H54 (cell line): ENCODE measurements around the gene UNC5A.

Source experiments
- DNase-seq: peaks from one replicate; pipeline ENCODE4 v3.0.0; 2011; ENCODE audit warnings: low spot score, mixed read lengths; ENCODE audit not compliant: insufficient read length
- FAIRE-seq: peaks from 3 replicates; lab custom pipeline; 2011; peaks lifted over from hg19 to GRCh38; lab: Jason Lieb, UNC
- POLR2A ChIP-seq: IDR thresholded peaks from 2 replicates; pipeline ENCODE4 v1.6.1; 2011; ENCODE audit warnings: low read depth, mild to moderate bottlenecking, low read length

UNC5A gene

DNA sequence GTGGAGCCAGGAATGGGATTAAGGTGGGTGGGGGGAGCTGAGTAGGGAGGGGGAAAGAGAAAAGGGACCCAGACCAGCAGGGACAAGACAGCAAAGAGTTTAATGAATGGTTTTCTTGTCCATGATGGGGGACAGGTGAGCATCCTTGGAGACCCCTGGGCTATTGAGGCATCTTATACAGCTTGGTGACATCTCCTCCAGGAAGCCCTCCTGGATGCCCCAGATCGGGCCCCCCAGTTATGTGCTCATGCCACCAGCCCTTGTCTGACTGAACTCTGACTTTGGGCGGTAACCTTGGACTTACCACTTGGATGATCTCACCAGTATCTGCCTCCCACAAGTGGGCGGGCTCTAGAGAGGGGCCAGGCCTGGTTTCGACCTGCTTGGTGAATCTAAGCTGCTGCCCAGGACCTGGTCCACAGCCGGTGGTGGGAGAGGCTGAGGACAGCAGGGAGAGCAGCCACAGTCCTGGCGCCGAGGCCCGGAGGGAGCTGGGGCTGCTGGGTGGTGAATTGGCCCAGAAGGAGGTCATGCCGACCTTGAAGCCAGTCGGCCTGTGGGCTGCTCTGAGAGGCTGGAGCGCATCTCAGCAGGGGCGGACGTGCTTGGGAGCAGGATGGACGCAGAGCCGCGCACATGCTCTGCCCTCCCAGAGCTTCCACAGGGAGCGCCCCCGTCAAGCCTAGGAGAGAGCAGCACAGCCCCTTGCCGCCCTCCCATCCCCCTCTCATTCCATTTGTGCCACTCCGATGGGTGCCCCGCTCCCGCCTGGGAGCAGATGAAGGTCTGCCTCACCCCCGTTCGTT is 36.2 kb downstream of the UNC5A start:
- DNase-seq, result peak; percentile 79
- FAIRE-seq, result no peak
- TF ChIP-seq POLR2A, result no peak

DNA sequence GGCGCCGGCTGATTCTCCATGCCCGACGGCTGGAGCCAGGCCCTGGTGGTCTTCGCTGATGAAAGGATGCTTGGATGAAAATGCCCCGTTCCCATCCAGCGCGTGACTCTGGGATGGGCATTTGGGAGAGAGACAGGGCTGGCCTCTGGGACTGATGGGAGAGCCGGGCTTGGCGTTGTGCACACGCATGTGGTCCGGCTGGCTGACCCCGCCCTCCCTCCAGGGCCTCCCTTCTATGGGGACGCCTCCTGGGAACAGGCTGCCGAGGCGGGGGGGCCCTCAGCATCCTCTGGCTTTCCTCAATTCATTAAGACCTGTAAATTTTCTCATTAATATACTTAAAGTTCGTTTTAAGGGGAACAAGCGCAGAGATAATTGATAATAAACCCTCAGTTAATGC is 36.8 kb downstream of the UNC5A start:
- no peak for TF ChIP-seq POLR2A
- FAIRE-seq (no peak), DNase-seq (no peak)

DNA sequence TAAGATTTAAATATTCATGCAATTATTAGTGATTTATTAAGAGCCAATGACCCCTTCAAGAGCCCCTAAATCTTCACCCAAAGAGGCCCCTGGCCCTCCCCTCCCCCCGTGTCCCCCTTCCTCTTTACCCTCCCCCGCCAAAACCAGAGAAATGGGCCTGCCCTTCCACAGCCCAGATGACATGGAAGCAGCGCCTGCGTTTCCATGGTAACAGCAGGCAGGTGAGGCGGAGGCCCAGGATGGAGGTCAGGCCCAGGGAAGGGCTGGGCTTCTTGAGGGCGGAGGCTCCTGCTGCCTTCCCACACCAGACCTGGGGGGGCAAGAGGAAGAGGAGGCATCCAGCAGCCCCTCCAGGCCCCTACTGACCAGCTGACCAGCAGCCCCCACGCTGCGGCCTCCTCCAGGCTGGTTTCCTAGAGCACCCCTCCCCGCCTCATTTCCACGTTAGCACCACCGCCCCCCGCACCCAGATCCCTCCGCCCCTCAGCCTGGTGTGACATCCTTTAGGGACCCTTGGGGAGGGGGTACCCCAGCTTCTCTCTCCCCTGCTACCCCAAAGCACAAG is 37.4 kb downstream of the UNC5A start:
- no peak for DNase-seq
- no peak for TF ChIP-seq POLR2A
- FAIRE-seq, result no peak

DNA sequence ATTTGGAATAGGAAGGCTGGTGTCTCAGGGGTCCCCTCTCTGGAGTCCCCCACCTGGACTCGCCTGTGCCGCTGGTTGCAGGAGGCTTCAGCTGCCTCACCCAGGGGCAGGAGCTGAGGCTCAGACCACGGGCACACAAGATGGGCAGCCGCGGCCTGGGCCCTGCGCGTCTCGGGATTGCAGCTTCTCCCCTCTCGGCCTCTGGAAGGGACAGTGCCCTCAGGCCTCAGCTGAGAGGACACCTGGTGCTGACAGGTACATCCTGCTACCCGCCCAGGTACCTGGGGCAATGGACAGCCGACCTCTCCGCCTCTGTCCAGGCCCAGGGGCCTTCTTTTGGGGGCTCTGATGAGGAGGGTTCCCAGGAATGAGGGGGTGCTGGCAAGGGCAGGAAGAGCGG is 38.3 kb downstream of the UNC5A start:
- DNase-seq, result no peak
- no peak for FAIRE-seq
- TF ChIP-seq POLR2A, result no peak

DNA sequence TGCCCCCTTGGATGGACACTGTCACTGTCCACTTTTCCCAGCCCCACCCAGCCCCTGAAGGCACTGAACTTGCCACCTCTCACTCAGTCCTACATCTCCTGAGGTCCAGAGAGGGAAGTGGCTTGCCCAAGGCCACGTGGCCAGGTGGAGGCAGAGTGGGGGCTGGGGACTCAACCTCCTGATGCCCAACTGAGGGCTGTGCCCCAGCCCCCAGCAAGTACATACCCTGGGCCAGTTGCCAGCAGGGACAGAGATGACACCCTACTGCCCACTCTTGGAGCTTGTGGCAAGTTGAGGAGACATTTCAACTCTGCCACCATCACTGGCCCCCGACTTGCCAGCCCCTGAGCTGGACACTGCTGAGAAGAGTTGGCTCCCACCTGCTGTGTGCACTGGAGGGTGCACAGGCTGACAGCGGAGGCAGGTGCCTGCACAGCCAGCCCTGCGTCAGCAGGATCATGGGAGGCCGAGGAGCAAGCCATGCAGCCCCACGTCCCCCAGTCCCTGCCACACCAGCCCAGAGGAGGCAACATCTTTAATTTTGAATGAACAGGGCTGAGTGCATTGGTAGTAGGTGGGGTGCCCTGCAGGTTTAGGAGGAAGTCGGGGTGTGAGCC is 39.4 kb downstream of the UNC5A start:
- no peak for TF ChIP-seq POLR2A
- FAIRE-seq (no peak), DNase-seq (no peak)

DNA sequence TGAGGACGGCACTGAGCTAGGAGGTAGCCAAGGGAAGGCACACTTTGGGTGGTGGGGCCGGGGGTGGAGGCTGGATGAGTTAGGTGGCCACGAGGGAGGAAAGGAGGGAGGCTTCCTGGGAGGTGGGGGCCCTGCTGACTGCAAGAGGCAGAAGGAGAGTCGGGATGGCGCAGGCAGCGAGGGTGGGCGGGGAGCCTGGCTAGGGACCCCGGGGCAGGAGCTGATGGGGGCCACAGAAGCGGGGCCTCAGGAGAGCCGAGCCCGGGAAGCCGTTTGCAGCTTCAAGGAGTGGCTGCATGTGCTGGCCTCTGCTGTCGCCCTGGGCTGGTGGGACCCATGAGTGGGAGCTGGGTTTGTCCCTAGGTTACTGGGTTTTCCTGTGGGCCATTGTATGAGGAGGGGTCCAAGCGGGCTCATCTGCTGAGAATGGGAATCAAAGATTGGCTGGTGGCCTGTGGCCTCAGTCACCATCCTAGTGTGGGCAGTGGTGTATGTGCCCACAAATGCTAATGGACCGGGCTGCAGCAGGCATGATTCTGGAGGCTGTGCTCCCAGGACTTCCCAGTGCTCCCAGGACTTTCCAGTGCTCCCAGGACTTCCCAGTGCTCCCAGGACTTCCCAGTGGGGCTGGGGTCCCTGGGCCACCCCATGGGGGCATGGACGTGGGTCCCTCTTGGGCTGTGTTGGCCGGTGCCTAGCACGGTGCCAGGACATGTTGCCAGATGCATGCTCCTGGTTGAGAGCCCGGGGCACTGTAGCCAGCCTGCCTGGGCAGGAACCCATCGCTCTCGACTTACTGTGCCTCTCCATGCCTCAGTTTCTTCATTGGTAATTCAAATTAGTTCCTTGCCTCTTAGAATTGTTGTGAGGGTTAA is 40.2 kb downstream of the UNC5A start:
- DNase-seq (no peak), FAIRE-seq (no peak)
- no peak for TF ChIP-seq POLR2A

DNA sequence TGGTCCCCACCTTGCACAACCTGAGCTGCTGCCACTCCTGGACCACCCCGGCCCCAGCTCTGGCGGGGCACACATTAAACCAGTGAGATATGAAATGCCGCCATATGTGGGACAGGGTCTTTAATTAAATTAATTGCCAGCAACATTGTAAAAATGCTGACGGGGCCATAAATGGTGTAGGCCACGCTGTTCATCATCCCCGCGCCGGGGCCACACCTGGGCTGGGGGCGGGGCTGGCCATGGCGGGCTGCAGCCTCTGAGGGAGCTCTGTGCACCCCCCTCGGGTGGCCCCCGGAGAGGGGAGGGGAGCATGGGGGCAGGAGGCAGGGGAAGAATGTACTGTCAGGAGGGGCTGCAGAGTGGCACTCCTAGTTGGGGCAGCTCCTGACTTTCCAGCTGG is 41.0 kb downstream of the UNC5A start:
- TF ChIP-seq POLR2A, result no peak
- FAIRE-seq (no peak), DNase-seq (no peak)

DNA sequence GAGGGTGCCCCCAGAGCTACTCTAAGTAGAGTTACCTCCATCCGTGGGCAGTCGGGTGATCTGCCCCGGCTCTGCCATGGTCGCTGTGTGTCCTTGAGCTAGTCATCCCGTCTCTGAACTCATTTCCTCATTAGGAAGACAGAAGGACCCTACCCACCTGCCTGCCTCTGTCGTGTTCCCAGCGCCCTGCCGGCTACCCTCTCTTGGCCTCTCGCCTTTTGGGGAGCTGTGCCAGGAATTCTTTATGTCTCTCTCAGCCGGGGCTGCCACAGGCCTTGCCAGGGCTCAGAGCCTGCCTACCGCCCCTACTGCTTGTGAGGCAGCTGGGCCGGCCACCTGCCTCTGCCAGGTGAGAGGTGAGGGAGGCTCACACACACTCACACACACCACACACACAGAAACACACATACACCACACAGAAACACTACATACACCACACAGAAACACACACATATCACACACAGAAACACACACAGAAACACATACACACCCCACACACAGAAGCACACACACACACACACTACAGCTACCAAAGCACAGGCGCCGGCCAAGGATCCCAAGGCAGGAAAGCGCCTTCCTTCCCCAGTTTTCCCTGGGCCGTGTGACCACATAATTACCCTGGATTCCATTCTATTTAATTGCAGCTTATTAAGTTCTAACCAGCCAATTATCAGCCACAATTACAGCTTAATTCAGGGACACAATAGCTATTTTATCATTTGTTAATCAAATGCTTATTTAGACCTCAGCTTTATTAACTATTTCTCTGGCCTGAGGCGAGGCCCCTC is 41.7 kb downstream of the UNC5A start:
- DNase-seq, result no peak
- no peak for FAIRE-seq
- no peak for TF ChIP-seq POLR2A

DNA sequence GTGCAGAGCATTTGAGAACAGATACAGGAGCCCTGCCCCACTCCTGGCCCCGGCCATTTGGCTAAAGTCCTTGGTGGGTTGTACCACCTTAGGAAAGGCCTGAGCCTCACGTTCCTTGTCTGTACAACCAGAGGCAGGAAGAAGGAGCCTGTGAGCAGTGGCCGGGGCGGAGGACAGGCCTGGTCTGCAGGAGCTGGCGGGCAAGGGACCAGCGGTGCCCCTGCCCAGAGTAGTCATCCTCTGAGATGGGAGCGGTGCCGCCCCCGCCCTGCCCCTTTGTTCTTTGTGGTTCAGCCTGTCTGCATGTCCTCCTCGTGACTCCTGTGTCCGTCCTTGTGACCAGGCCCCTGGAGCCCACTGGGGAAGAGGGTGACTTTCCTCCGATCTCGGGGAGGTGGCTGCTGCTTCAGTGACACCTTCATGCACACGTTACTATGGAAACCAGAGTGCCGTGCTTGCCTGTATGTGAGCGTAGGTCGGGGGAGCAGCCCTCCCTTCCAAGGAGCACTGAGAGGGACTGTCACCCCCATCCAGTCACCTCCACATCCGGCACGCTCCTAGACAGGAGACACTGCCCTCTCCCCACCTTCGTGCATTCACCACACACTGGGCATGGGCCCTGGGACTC is 42.9 kb downstream of the UNC5A start:
- TF ChIP-seq POLR2A, result no peak
- FAIRE-seq (no peak), DNase-seq (no peak)

DNA sequence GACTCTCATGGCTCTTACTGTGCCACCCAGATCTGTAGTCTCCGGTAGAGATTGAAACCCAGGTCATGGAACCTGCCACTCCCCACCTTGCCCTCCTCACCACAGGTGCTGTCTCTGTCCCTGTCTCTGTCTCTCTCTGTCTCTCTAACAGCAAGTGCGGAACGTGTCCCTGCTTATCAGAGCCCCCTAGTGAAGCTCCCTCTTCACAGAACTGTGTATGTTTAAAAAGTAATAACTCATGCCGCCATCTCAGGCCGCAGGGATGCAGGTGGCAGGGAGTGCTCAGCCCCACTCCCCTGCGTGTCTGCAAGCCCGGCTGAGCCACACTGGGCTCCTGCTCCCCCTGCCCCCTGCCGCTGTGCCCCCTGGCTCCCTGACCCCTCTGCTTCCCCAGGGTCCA is 43.8 kb downstream of the UNC5A start:
- no peak for FAIRE-seq
- no peak for DNase-seq
- no peak for TF ChIP-seq POLR2A

DNA sequence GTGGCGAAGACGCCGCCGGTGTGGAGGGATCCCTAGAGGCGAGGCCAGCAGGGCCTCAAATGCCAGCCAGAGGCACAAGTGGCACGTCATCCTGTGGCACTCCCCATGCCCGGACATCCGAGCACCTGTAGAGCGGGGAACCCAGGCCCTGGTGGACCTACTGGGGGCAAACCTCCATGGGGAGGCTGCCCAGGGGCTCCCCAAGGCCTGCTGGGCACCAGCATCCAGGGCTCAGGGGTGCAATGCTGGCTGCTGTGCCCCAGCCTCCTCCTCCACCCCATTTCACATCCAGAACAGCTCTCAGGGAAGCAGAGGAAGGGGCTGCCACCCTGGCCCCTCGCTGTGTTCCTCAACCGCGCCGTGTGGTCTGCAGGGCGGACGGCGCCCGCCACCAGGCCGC is 45.2 kb downstream of the UNC5A start:
- DNase-seq, result no peak
- FAIRE-seq, result no peak

DNA sequence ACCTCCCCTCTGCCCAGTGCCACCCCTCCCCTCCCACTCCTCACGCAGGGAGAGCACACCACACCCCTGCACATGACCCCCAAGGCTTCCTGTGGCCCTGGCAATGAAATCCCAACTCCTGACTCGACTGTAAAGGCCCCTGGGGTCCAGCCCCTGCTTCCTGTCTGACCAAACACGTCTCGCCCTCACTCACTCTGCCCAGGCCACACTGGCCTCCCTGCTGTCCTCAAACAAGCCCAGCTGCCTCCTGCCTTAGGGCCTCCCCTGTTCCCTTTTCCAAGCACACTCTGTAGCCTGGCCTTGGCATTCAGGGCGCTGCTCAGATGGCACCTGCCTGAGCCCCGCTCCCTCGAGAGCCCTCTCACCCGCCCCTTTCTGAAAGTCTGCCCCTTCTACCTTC is 46.4 kb downstream of the UNC5A start:
- DNase-seq, result no peak
- no peak for FAIRE-seq

More for the DNA sequence above, 45.2 kb downstream of the UNC5A start:
- no peak for TF ChIP-seq POLR2A

More for the DNA sequence above, 46.4 kb downstream of the UNC5A start:
- no peak for TF ChIP-seq POLR2A
